Esophagus muscularis mucosa (tissue), 4 donors: ENCODE results near the gene WWOX. TPM values are rescaled to one million over a fixed set of nuclear protein-coding genes. Genes with fewer than 3 reads are reported as not detected.

ENCODE experiments used
- DNase-seq: peaks from one replicate; pipeline ENCODE4 v3.0.0-alpha.2; 2017; ENCODE audit errors: extremely low spot score
- H3K27ac ChIP-seq, 4 donors: fragments of 200-600 bp; sonication (generic); replicated peaks in 1 of 4; 1 replicate in 3 of 4; 2 replicates in 1 of 4; pipeline ENCODE4 v1.5.1; 2016 to 2019; ENCODE audit warnings: mild to moderate bottlenecking in 1 of 4
- H3K27me3 ChIP-seq, 4 donors: fragments of 200-600 bp; sonication (generic); one replicate each; pipeline versions ENCODE4 v1.5.1 to v1.6.0; 2016 to 2019
- H3K36me3 ChIP-seq, 4 donors: fragments of 200-600 bp; sonication (generic); one replicate each; pipeline ENCODE4 v1.5.1; 2016 to 2019
- H3K4me1 ChIP-seq, 4 donors: fragments of 200-600 bp; sonication (generic); one replicate each; pipeline ENCODE4 v1.5.1; 2016 to 2019
- H3K4me3 ChIP-seq, 4 donors: fragments of 200-600 bp; sonication (generic); 1 replicate in 2 of 4; 2 replicates in 2 of 4; pipeline ENCODE4 v1.5.1; 2016 to 2019; ENCODE audit warnings: mild to moderate bottlenecking in 4 of 4, moderate library complexity in 1 of 4
- H3K9me3 ChIP-seq, 4 donors: fragments of 200-600 bp; sonication (generic); 1 replicate in 3 of 4; 2 replicates in 1 of 4; pipeline ENCODE4 v1.5.1; 2016 to 2019
- EP300 ChIP-seq: sonication (generic); formaldehyde crosslinking; IDR thresholded peaks from one replicate; pipeline ENCODE4 v1.6.1; 2017; ENCODE audit warnings: antibody characterized with exemption
- POLR2A ChIP-seq: fragments of 450-650 bp; IDR thresholded peaks from one replicate; pipeline ENCODE4 v1.6.1; 2017; ENCODE audit warnings: antibody characterized with exemption, moderate library complexity, mild to moderate bottlenecking, low read depth
- POLR2AphosphoS5 ChIP-seq, 2 donors: sonication (generic); formaldehyde crosslinking; IDR thresholded peaks; one replicate each; pipeline ENCODE4 v1.6.1; 2017; ENCODE audit warnings: antibody characterized with exemption in 2 of 2
- WGBS: methylation state at CpG from one replicate; pipeline ENCODE4 v1.1.5; 2018; 5-methylcytosine and 5-hydroxymethylcytosine counted together
- intact Hi-C: fragments of 100-400 bp; cut with DNase I; formaldehyde crosslinking; loops from one replicate; pipeline ENCODE4 v1.15.1; 2023
- total RNA-seq, 4 donors: library from RNA; depleted of rRNA; stranded (reverse); fragments of >200 nt; gene quantifications; one replicate each; pipeline versions ENCODE4 v1.1.0 to v1.2.1, GENCODE V29; 2016
- TF ChIP-seq, protein P1 (sequence below), 3 experiments: fragments of 200-600 bp in 2 of 3; fragments of 450-650 bp in 1 of 3; sonication (generic) in 2 of 3; IDR thresholded peaks; one replicate each; pipeline ENCODE4 v1.5.1; 2017 to 2019; ENCODE audit warnings: antibody characterized with exemption in 3 of 3, mild to moderate bottlenecking in 2 of 3, moderate library complexity in 1 of 3

The WWOX gene
- total RNA-seq, 4 donors from 2014 or later, result 14.4 to 27.8 (median 15.4) TPM

- no peak for TF ChIP-seq EP300
- TF ChIP-seq POLR2A, result no peak
- TF ChIP-seq, protein P1, sequence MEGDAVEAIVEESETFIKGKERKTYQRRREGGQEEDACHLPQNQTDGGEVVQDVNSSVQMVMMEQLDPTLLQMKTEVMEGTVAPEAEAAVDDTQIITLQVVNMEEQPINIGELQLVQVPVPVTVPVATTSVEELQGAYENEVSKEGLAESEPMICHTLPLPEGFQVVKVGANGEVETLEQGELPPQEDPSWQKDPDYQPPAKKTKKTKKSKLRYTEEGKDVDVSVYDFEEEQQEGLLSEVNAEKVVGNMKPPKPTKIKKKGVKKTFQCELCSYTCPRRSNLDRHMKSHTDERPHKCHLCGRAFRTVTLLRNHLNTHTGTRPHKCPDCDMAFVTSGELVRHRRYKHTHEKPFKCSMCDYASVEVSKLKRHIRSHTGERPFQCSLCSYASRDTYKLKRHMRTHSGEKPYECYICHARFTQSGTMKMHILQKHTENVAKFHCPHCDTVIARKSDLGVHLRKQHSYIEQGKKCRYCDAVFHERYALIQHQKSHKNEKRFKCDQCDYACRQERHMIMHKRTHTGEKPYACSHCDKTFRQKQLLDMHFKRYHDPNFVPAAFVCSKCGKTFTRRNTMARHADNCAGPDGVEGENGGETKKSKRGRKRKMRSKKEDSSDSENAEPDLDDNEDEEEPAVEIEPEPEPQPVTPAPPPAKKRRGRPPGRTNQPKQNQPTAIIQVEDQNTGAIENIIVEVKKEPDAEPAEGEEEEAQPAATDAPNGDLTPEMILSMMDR (IDR thresholded peaks at IDR 0.05), result no peak
- no peak for TF ChIP-seq POLR2AphosphoS5 (IDR thresholded peaks at IDR 0.05)
- 100% methylated on average over 1 of the region's 1 CpG for WGBS
- H3K4me1 ChIP-seq, result no peaks in the 10 kb centered on the region
- H3K9me3 ChIP-seq, result no peaks in the 10 kb centered on the region
- no peak overlapping the region for H3K4me3 ChIP-seq
- no peak overlapping the region for H3K27ac ChIP-seq
- no peaks in the 10 kb centered on the region for H3K27me3 ChIP-seq
- intact Hi-C loops, result no loop called here
- no peaks in the 10 kb centered on the region for H3K36me3 ChIP-seq
- no peak for DNase-seq
Observed at GRCh38 chr16:78829280-78829679, 729.8 kb downstream of the WWOX start.

- Histone ChIP-seq H3K4me1 (no peaks in the 10 kb centered on the region), H3K4me3 (no peak overlapping the region), H3K36me3 (no peaks in the 10 kb centered on the region), H3K27ac (no peak overlapping the region), H3K9me3 (no peaks in the 10 kb centered on the region), H3K27me3 (no peaks in the 10 kb centered on the region)
- DNase-seq, result no peak
- WGBS, result 90% methylated on average over 9 of the region's 9 CpGs
- TF ChIP-seq POLR2A, result no peak
- TF ChIP-seq, protein P1 (IDR thresholded peaks at IDR 0.05), result no peak
- no peak for TF ChIP-seq POLR2AphosphoS5 (IDR thresholded peaks at IDR 0.05)
- no peak for TF ChIP-seq EP300
- intact Hi-C loops, result no loop called here
Observed at GRCh38 chr16:78830599-78830998, 731.1 kb downstream of the WWOX start.

GRCh38 chr16:78832100-78832499 lies 732.6 kb downstream of the WWOX start:
- TF ChIP-seq EP300 (no peak), POLR2A (no peak), POLR2AphosphoS5 (IDR thresholded peaks at IDR 0.05) (no peak)
- TF ChIP-seq, protein P1 (IDR thresholded peaks at IDR 0.05), result no peak
- intact Hi-C loops, result no loop called here

GRCh38 chr16:78836802-78837491 lies 737.5 kb downstream of the WWOX start:
- Histone ChIP-seq H3K27ac (no peak overlapping the region), H3K36me3 (no peaks in the 10 kb centered on the region), H3K9me3 (no peaks in the 10 kb centered on the region), H3K4me1 (no peaks in the 10 kb centered on the region), H3K27me3 (no peaks in the 10 kb centered on the region), H3K4me3 (no peak overlapping the region)
- no peak for TF ChIP-seq POLR2A
- TF ChIP-seq, protein P1 (IDR thresholded peaks at IDR 0.05), result no peak
- no peak for TF ChIP-seq EP300
- no peak for TF ChIP-seq POLR2AphosphoS5 (IDR thresholded peaks at IDR 0.05)
- no peak for DNase-seq
- intact Hi-C loops, result no loop called here
- WGBS, result 89% methylated on average over 8 of the region's 8 CpGs

More at GRCh38 chr16:78832100-78832499, 732.6 kb downstream of the WWOX start:
- Histone ChIP-seq H3K27ac (no peak overlapping the region), H3K4me1 (no peaks in the 10 kb centered on the region), H3K27me3 (no peaks in the 10 kb centered on the region), H3K9me3 (no peaks in the 10 kb centered on the region), H3K4me3 (no peak overlapping the region), H3K36me3 (no peaks in the 10 kb centered on the region)
- 94% methylated on average over 2 of the region's 2 CpGs for WGBS
- DNase-seq, result no peak

GRCh38 chr16:78837706-78838105 lies 738.3 kb downstream of the WWOX start:
- peaks cover 0 to 1% (median 1%) of the 10 kb centered on the region in 4 donors for H3K4me1 ChIP-seq
- intact Hi-C loops, result no loop called here
- H3K4me3 ChIP-seq, result no peak overlapping the region
- no peaks in the 10 kb centered on the region for H3K9me3 ChIP-seq
- H3K27me3 ChIP-seq, result no peaks in the 10 kb centered on the region
- TF ChIP-seq POLR2AphosphoS5 (IDR thresholded peaks at IDR 0.05) (no peak), EP300 (no peak), POLR2A (no peak)
- TF ChIP-seq, protein P1 (IDR thresholded peaks at IDR 0.05), result no peak
- no peak overlapping the region for H3K27ac ChIP-seq
- no peak for DNase-seq
- no peaks in the 10 kb centered on the region for H3K36me3 ChIP-seq
